Osteoblast (primary cell): ENCODE data around the gene SNAPIN. TPM values are rescaled to one million over a fixed set of nuclear protein-coding genes. Genes with fewer than 3 reads are reported as not detected.
"Not testable (repeated sequence)": the region's sequence is repeated elsewhere in the genome, so short reads cannot be mapped to it uniquely, and the experiment has no call there.

Experiments used
- DNase-seq: peaks from one replicate; pipeline ENCODE4 v3.0.0; 2011; ENCODE audit warnings: low spot score, mixed read lengths; ENCODE audit not compliant: insufficient read length; ENCODE audit errors: missing footprints
- H2AFZ ChIP-seq: 2 replicates; pipeline ENCODE4 v1.6.0; 2011; ENCODE audit warnings: mild to moderate bottlenecking, low read length
- H3K27ac ChIP-seq: 2 replicates; pipeline ENCODE4 v1.5.1; 2011; ENCODE audit warnings: mild to moderate bottlenecking, low read depth, low read length, moderate library complexity
- H3K27me3 ChIP-seq: 2 replicates; pipeline ENCODE4 v1.6.0; 2012; ENCODE audit warnings: mild to moderate bottlenecking, control low read depth, inconsistent platforms, low read length, moderate library complexity; ENCODE audit not compliant: insufficient read depth
- H3K36me3 ChIP-seq: 2 replicates; pipeline ENCODE4 v1.5.1; 2011; ENCODE audit warnings: mild to moderate bottlenecking, low read length, control low read depth, moderate library complexity; ENCODE audit not compliant: insufficient read depth
- H3K4me1 ChIP-seq: 2 replicates; pipeline ENCODE4 v1.5.1; 2011; ENCODE audit warnings: mild to moderate bottlenecking, low read length, control low read depth, moderate library complexity; ENCODE audit not compliant: insufficient read depth
- H3K4me2 ChIP-seq: 2 replicates; pipeline ENCODE4 v1.6.0; 2011; ENCODE audit warnings: mild to moderate bottlenecking, low read length; ENCODE audit not compliant: insufficient read depth
- H3K4me3 ChIP-seq: fragments of 200-600 bp; sonication (generic); 3 replicates; pipeline ENCODE4 v1.5.1; 2012; ENCODE audit warnings: mild to moderate bottlenecking, low read length, inconsistent platforms; ENCODE audit not compliant: insufficient read depth
- H3K79me2 ChIP-seq: 2 replicates; pipeline ENCODE4 v1.6.0; 2012; ENCODE audit warnings: mild to moderate bottlenecking, low read length, control low read depth, inconsistent platforms; ENCODE audit not compliant: insufficient read depth
- H3K9me3 ChIP-seq: 2 replicates; pipeline ENCODE4 v1.5.1; 2011; ENCODE audit warnings: low read depth, low read length, control low read depth
- H4K20me1 ChIP-seq: 2 replicates; pipeline ENCODE4 v1.6.0; 2012; ENCODE audit warnings: mild to moderate bottlenecking, low read length, control low read depth; ENCODE audit not compliant: insufficient read depth
- CTCF ChIP-seq: IDR thresholded peaks from 2 replicates; pipeline ENCODE4 v1.5.1; 2011; ENCODE audit warnings: mild to moderate bottlenecking, low read depth, low read length, moderate library complexity; ENCODE audit errors: extremely low read depth
- total RNA-seq: library from RNA; depleted of rRNA; stranded (reverse); fragments of >200 nt; gene quantifications from 2 replicates; pipeline ENCODE4 v1.2.3, GENCODE V29; 2012

Gene SNAPIN
- total RNA-seq, 1 donor: 53.6 TPM

GRCh38 chr1:153670859-153671627 lies 12.5 kb downstream of the SNAPIN start, which contains the start of gene ILF2:
TSS of gene ILF2 (minus strand) at chr1:153670993. CDS start at chr1:153670922, 71 bp downstream.
- H3K4me1 ChIP-seq: peaks cover 12% of the 10 kb centered on the region
- H3K27ac ChIP-seq: peak within 1 kb of the TSS; percentile 90
- H3K4me2 ChIP-seq: peak within 1 kb of the TSS; percentile 94
- peak within 1 kb of the TSS; percentile 85 for H2AFZ ChIP-seq
- TF ChIP-seq CTCF: peak; percentile 31
- H3K9me3 ChIP-seq: no peaks in the 10 kb centered on the region
- H3K36me3 ChIP-seq: peaks cover 37% of the 10 kb centered on the region
- peaks cover 6% of the 10 kb centered on the region for H4K20me1 ChIP-seq
- DNase-seq: peak; percentile 98
- peaks cover 38% of the 10 kb centered on the region for H3K79me2 ChIP-seq
- H3K4me3 ChIP-seq: peak within 1 kb of the TSS; percentile 95
- no peaks in the 10 kb centered on the region for H3K27me3 ChIP-seq

DNA sequence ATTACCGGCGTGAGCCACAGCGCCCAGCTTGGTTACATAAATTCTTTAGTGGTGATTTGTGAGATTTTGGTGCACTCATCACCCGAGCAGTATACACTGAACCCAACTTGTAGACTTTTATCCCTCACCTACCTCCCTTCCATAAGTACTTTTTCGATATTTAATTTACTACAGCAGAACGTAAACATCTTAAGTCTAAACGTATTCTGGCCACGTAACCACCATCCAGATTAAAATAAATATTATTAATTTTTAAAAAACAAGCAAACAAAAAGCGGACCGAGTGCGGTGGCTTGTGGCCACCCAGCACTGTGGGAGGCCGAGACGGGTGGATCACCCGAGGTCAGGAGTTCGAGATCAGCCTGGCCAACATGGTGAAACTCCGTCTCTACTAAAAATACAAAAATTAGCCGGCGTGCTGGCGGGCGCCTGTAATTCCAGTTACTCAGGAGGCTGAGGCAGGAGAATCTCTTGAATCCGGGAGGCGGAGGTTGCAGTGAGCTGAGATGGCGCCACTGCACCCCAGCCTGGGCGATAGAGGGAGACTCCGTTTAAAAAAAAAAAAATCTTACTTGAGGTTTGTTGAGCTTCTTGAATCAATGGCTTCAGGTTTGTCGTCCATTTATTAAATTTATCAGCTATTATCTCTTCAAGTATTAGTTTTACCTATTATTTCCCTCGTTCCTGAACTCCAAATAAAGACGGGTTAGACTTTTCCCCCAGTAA lies 13.3 kb downstream of the SNAPIN start:
- peaks cover 12% of the 10 kb centered on the region for H3K4me1 ChIP-seq
- DNase-seq: peak; percentile 66
- not testable (repeated sequence) for H4K20me1 ChIP-seq

GRCh38 chr1:153673511-153673910 lies 15.0 kb downstream of the SNAPIN start:
- Histone ChIP-seq H3K27ac (no peak overlapping the region), H4K20me1 (peaks cover 6% of the 10 kb centered on the region), H3K79me2 (peaks cover 23% of the 10 kb centered on the region), H3K4me2 (no peak overlapping the region), H3K36me3 (peaks cover 13% of the 10 kb centered on the region), H3K27me3 (peaks cover 8% of the 10 kb centered on the region), H3K4me1 (peaks cover 19% of the 10 kb centered on the region), H3K4me3 (no peak overlapping the region), H2AFZ (no peak overlapping the region), H3K9me3 (no peaks in the 10 kb centered on the region)
- DNase-seq: no peak
- no peak for TF ChIP-seq CTCF

More for the DNA sequence above, 13.3 kb downstream of the SNAPIN start:
- not testable (repeated sequence) for H3K27me3 ChIP-seq, H3K9me3 ChIP-seq
- H3K4me2 ChIP-seq: peak overlapping the region; percentile 82
- H3K27ac ChIP-seq: peak overlapping the region; percentile 77
- H3K79me2 ChIP-seq: peaks cover 38% of the 10 kb centered on the region
- peaks cover 30% of the 10 kb centered on the region for H3K36me3 ChIP-seq
- peak overlapping the region; percentile 62 for H3K4me3 ChIP-seq
- H2AFZ ChIP-seq: peak overlapping the region; percentile 85

- peak; percentile 90 for DNase-seq
- Histone ChIP-seq H3K36me3 (no peaks in the 10 kb centered on the region), H3K4me1 (peaks cover 11% of the 10 kb centered on the region), H3K9me3 (no peaks in the 10 kb centered on the region), H2AFZ (peak overlapping the region; percentile 76), H3K4me2 (peak overlapping the region; percentile 79), H4K20me1 (no peaks in the 10 kb centered on the region), H3K27ac (no peak overlapping the region), H3K79me2 (no peaks in the 10 kb centered on the region), H3K27me3 (peaks cover 47% of the 10 kb centered on the region), H3K4me3 (peak overlapping the region; percentile 59)
- TF ChIP-seq CTCF: peak; percentile 91
Observed at GRCh38 chr1:153677718-153678518, 19.4 kb downstream of the SNAPIN start.
